ENCODE data around the gene SLC25A13. TPM values are rescaled to one million over a fixed set of nuclear protein-coding genes. Genes with fewer than 3 reads are reported as not detected.

SLC25A13 gene
- total and polyA plus RNA-seq, 9 of the 15 experiments (the other 6 are each of a cell fraction or from before 2014, with no cell fraction given) = 21.4 to 80.2 (median 58.7) TPM

- TF ChIP-seq C11orf30 (IDR thresholded peaks at IDR 0.05; ENCODE audit: low read depth) (no peak), MECOM (CRISPR knock-in tag; IDR thresholded peaks at IDR 0.05) (no peak), CTCF (IDR thresholded peaks at IDR 0.05 in 2 of 3, conservative IDR thresholded peaks at IDR 0.05 in 1 of 3; ENCODE audit: insufficient read depth in 2 of 3, low read depth in 1 of 3, low read length in 3 of 3) (peak; percentile 55 to 62 (median 61); a peak in 5 of 6 replicates), SMARCA4 (IDR thresholded peaks at IDR 0.05) (no peak)
Observed at GRCh38 chr7:96224685-96225084, 97.2 kb downstream of the SLC25A13 start (continued).

- ATAC-seq (peak; percentile 13; the same call in 1 of the 3 replicates), DNase-seq (ENCODE audit: extremely low read depth in 1 of 4, low spot score in 3 of 4) (no peak), FAIRE-seq (no peak)
- Histone ChIP-seq H3K9me3 (replicated peaks; ENCODE audit: control insufficient read depth, insufficient read depth, low read depth, low read length) (no peaks in the 10 kb centered on the region), H4K20me1 (replicated peaks; ENCODE audit: control insufficient read depth, insufficient read depth, low read length) (no peaks in the 10 kb centered on the region), H2AFZ (ENCODE audit: low read depth, low read length) (no peak overlapping the region), H3K9me1 (ENCODE audit: control insufficient read depth, insufficient read depth, low read length) (no peaks in the 10 kb centered on the region), H3K36me3 (ENCODE audit: control insufficient read depth, insufficient read depth, low read length) (peaks cover 2% of the 10 kb centered on the region; the same call in 1 of the 3 replicates), H3K4me2 (ENCODE audit: insufficient read depth, low read length) (no peak overlapping the region), H3K79me2 (ENCODE audit: control insufficient read depth, insufficient read depth, low read length) (no peaks in the 10 kb centered on the region; the same call in 2 of the 3 replicates), H3K27me3 (ENCODE audit: control insufficient read depth in 2 of 2, insufficient read depth in 2 of 2, low read length in 2 of 2) (no peaks in the 10 kb centered on the region), H3K9ac (ENCODE audit: insufficient read depth in 1 of 2, low read depth in 2 of 2, low read length in 2 of 2) (no peak overlapping the region), H3K27ac (ENCODE audit: extremely low read depth, low read depth, low read length) (no peak overlapping the region), H3K4me3 (no peak overlapping the region), H3K4me1 (replicated peaks in 1 of 2; ENCODE audit: control insufficient read depth in 2 of 2, insufficient read depth in 2 of 2, low read length in 2 of 2) (peaks cover 0 to 6% of the 10 kb centered on the region in 2 experiments; a peak in 4 of 5 replicates)
- peak; percentile 62 for TF ChIP-seq ZNF316 (IDR thresholded peaks at IDR 0.05)
- TF ChIP-seq HIVEP1 (CRISPR knock-in tag; IDR thresholded peaks at IDR 0.05) = no peak
- peak; percentile 46 for TF ChIP-seq C11orf30 (IDR thresholded peaks at IDR 0.05; ENCODE audit: low read depth)
- TF ChIP-seq SMAD2 (IDR thresholded peaks at IDR 0.05; ENCODE audit: low read depth, low read length) = no peak
- TF ChIP-seq MAFG (tag; conservative IDR thresholded peaks at IDR 0.05) = 0 out of 2 replicates have a peak, but pooled peaks have one; percentile 22
- BruUV-seq (replicated peaks) = no TSS peak
- WGBS (ENCODE audit: insufficient coverage, low coverage, missing lambda C conversion rate) = 61% methylated on average over 3 of the region's 3 CpGs
- intact Hi-C loops (cut with micrococcal nuclease) = loop anchor here (1.0 to 10.0 kb wide), 2 partner anchors 191 to 309 kb away; no protein-coding TSS in a partner anchor
- ChIA-PET POLR2A (interaction anchor here (1.0 kb wide), 2 partner anchors 10 to 12 kb away, joined by 3 read pairs; no protein-coding TSS in a partner anchor), CTCF (ENCODE audit: low intra/inter-chr PET ratio) (no interaction called here)
- in situ Hi-C loops (cut with MboI) = no loop called here
Observed at GRCh38 chr7:96224073-96224472, 97.8 kb downstream of the SLC25A13 start.

Measured in K562 (cell line).